ENCODE data around the gene HHAT.

DNA sequence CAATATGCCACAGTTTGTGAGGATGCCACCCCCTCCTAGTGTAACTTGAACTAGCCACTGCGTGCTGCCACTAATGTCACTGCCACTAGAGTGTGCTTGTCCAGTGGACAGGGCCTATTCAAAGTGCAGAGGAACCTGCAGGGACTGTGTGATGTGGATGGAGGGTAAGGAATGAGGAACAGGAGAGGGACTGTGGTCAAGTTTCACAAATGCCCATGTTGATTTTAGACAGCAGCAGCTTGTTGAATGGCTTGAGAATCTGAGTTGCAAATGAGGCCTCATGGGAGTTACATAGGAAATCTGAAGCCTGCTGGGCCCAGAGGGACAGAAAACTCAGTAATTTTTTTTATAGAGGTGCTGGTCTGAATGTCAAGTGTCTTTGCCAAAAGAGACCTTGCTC, 112.3 kb downstream of the HHAT start:
- TF ChIP-seq, protein P1, sequence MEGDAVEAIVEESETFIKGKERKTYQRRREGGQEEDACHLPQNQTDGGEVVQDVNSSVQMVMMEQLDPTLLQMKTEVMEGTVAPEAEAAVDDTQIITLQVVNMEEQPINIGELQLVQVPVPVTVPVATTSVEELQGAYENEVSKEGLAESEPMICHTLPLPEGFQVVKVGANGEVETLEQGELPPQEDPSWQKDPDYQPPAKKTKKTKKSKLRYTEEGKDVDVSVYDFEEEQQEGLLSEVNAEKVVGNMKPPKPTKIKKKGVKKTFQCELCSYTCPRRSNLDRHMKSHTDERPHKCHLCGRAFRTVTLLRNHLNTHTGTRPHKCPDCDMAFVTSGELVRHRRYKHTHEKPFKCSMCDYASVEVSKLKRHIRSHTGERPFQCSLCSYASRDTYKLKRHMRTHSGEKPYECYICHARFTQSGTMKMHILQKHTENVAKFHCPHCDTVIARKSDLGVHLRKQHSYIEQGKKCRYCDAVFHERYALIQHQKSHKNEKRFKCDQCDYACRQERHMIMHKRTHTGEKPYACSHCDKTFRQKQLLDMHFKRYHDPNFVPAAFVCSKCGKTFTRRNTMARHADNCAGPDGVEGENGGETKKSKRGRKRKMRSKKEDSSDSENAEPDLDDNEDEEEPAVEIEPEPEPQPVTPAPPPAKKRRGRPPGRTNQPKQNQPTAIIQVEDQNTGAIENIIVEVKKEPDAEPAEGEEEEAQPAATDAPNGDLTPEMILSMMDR (IDR thresholded peaks at IDR 0.05): no peak
- TF ChIP-seq POLR2A (IDR thresholded peaks at IDR 0.05): no peak

Data from lower leg skin (tissue), 3 donors.